Right atrium auricular region (tissue), 2 donors: ENCODE measurements around the gene MAPK6. TPM values are rescaled to one million over a fixed set of nuclear protein-coding genes. Genes with fewer than 3 reads are reported as not detected.
A peak's percentile ranks its signal among the peaks of the same experiment; 100 is the strongest.

Experiments used
- DNase-seq: peaks from one replicate; pipeline ENCODE4 v3.0.0-alpha.2; 2019; ENCODE audit warnings: low spot score
- H3K27ac ChIP-seq, 2 donors: fragments of 200-600 bp; sonication (generic); 1 replicate in 1 of 2; 2 replicates in 1 of 2; pipeline ENCODE4 v1.5.1; 2016 to 2019
- H3K27me3 ChIP-seq, 2 donors: fragments of 200-600 bp; sonication (generic); one replicate each; pipeline versions ENCODE4 v1.5.1 to v1.6.0; 2017 to 2019
- H3K36me3 ChIP-seq: fragments of 200-600 bp; sonication (generic); one replicate; pipeline ENCODE4 v1.5.1; 2016
- H3K4me1 ChIP-seq, 2 donors: fragments of 200-600 bp; sonication (generic); one replicate each; pipeline versions ENCODE4 v1.5.1 to v1.6.0; 2017 to 2019
- H3K4me3 ChIP-seq, 2 donors: fragments of 200-600 bp; sonication (generic); 1 replicate in 1 of 2; 2 replicates in 1 of 2; pipeline ENCODE4 v1.5.1; 2017 to 2019; ENCODE audit warnings: mild to moderate bottlenecking in 1 of 2, moderate library complexity in 1 of 2
- H3K9me3 ChIP-seq, 2 donors: fragments of 200-600 bp; sonication (generic); one replicate each; pipeline ENCODE4 v1.5.1; 2019
- total RNA-seq, 2 donors: library from RNA; depleted of rRNA; stranded (reverse); fragments of >200 nt; gene quantifications; one replicate each; pipeline ENCODE4 v1.1.0, GENCODE V29; 2016
- TF ChIP-seq, protein P1 (sequence below), 2 donors: fragments of 200-600 bp; sonication (generic); IDR thresholded peaks; one replicate each; pipeline ENCODE4 v1.5.1; 2019; ENCODE audit warnings: antibody characterized with exemption in 2 of 2

Gene MAPK6
- total RNA-seq, 2 donors from 2014 or later = 11.6 to 13.4 TPM

DNA sequence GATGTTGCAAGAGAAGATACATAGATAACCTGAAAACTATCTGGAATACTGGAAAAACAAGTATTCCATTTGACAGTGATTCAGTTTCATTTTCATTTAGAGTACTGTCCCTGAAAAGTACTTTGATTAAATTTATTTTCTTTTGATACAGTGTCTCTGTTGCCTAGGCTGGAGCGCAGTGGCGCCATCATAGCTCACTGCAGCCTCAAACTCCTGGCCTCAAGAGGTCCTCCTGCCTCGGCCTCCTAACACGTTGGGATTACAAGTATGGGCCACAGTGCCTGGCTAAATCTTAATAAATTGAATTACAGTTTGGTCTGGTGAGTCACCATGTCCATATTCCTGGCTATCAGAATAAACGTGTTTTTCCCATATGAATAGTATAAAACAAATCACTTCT lies 45.8 kb upstream of the MAPK6 start:
- Histone ChIP-seq H3K27ac (no peak overlapping the region), H3K9me3 (peaks cover 0 to under 1% of the 10 kb centered on the region in 2 donors), H3K36me3 (no peaks in the 10 kb centered on the region), H3K4me1 (peaks cover 0 to 14% of the 10 kb centered on the region in 2 donors), H3K4me3 (no peak overlapping the region), H3K27me3 (no peaks in the 10 kb centered on the region)
- no peak for DNase-seq
- TF ChIP-seq, protein P1, sequence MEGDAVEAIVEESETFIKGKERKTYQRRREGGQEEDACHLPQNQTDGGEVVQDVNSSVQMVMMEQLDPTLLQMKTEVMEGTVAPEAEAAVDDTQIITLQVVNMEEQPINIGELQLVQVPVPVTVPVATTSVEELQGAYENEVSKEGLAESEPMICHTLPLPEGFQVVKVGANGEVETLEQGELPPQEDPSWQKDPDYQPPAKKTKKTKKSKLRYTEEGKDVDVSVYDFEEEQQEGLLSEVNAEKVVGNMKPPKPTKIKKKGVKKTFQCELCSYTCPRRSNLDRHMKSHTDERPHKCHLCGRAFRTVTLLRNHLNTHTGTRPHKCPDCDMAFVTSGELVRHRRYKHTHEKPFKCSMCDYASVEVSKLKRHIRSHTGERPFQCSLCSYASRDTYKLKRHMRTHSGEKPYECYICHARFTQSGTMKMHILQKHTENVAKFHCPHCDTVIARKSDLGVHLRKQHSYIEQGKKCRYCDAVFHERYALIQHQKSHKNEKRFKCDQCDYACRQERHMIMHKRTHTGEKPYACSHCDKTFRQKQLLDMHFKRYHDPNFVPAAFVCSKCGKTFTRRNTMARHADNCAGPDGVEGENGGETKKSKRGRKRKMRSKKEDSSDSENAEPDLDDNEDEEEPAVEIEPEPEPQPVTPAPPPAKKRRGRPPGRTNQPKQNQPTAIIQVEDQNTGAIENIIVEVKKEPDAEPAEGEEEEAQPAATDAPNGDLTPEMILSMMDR (IDR thresholded peaks at IDR 0.05) = no peak

DNA sequence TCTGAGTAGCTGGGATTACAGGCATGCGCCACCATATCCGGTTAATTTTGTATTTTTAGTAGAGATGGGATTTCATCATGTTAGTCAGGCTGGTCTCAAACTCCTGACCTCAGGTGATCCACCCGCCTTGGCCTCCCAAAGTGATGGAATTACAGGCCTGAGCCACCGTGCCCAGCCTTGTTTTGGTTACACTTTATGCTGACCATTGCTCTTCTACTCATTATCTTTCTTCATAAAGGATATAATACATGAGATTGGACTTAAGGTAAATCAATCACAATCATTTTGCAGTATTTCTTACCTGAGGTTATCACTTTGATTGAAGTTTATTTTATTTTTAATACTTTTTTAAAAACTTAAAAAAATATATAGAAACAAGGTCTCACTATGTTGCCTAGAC lies 45.2 kb upstream of the MAPK6 start:
- TF ChIP-seq, protein P1 (IDR thresholded peaks at IDR 0.05) = no peak
- DNase-seq = no peak
- Histone ChIP-seq H3K4me1 (peaks cover 0 to 14% of the 10 kb centered on the region in 2 donors), H3K27ac (no peak overlapping the region), H3K27me3 (no peaks in the 10 kb centered on the region), H3K4me3 (no peak overlapping the region), H3K9me3 (no peaks in the 10 kb centered on the region), H3K36me3 (no peaks in the 10 kb centered on the region)

DNA sequence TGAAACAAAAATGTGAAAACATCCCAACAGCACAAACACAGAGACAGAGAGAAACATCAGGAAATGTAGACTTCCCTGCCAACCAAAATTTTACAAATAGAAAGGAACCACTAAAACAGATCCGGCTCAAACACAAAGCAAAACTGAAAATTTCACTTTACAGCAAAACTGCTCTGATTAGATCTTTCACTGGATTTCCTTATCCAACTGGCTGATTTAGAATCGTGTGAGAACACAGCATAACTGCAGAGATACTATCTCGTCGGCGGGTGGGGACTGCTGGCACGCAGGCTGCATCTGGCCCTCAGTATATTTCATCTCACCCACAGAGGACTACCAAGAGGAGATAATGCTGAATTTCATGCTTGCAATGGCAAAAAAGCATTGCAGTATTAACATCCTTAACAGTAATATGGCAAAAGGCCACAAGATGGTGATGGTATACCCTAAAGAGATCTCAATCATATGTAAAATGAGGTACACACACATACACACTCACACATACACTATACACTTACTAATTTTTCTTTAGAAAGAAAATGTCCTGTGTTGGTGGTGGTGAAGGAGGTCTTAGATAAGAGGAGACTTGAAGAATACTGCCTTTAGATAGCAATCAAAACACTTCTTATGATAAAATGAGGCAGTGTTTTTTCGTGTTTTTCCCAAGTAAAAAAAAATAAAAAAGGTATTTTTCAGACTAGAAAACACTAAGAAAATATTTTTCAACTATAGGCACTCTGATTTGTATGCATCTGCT lies 36.8 kb upstream of the MAPK6 start:
- H3K36me3 ChIP-seq = no peaks in the 10 kb centered on the region
- H3K4me3 ChIP-seq = peak overlapping the region in 1 of 2 donors; percentile 34
- TF ChIP-seq, protein P1 (IDR thresholded peaks at IDR 0.05) = peak in 1 of 2 donors; percentile 56
- H3K27me3 ChIP-seq = no peaks in the 10 kb centered on the region
- H3K27ac ChIP-seq = peak overlapping the region; percentile 8 to 68
- H3K4me1 ChIP-seq = peaks cover 0 to 19% of the 10 kb centered on the region in 2 donors
- H3K9me3 ChIP-seq = no peaks in the 10 kb centered on the region
- no peak for DNase-seq

DNA sequence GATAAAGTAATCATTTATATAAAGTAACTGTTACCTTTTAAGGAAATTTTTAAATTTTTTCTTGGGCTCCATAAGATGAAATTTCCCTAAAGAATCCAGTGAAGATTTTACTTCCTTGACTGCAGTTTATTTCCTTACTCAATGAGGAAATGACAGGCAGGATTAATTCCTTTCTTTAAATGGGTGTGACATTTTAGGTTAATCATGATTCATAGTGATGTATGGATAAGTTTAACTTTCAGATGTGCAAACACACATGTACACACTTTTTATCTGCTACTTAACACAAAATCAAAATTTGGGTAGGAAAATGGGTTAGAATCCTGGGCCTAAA lies 36.3 kb upstream of the MAPK6 start:
- no peak for DNase-seq
- H3K4me3 ChIP-seq = no peak overlapping the region
- peaks cover 0 to 19% of the 10 kb centered on the region in 2 donors for H3K4me1 ChIP-seq
- H3K36me3 ChIP-seq = no peaks in the 10 kb centered on the region
- H3K27ac ChIP-seq = no peak overlapping the region
- TF ChIP-seq, protein P1 (IDR thresholded peaks at IDR 0.05) = no peak
- H3K9me3 ChIP-seq = no peaks in the 10 kb centered on the region
- H3K27me3 ChIP-seq = no peaks in the 10 kb centered on the region

- Histone ChIP-seq H3K27me3 (no peaks in the 10 kb centered on the region), H3K27ac (no peak overlapping the region), H3K4me3 (no peak overlapping the region), H3K9me3 (no peaks in the 10 kb centered on the region), H3K36me3 (no peaks in the 10 kb centered on the region), H3K4me1 (no peaks in the 10 kb centered on the region)
- TF ChIP-seq, protein P1 (IDR thresholded peaks at IDR 0.05) = no peak
- DNase-seq = no peak
Observed at GRCh38 chr15:51991141-51991540, 27.9 kb upstream of the MAPK6 start.

DNA sequence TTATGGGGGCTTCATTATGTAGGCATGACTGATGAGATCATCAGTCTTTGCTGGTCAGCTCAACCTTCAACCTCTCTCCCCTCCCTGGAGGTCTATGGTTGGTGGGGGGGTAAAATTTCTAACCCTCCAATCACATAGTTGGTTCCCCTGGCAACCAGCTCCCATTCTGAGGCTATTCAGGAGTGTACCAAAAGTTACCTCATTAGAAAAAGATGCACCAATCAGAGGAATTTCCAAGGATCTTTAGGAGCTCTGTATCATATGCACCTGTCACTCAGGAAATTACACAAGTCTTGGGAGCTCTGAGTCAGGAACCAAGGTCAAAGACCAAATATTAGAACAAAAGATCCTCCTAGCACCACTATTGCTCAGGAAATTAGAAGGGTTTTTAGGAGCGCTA lies 26.1 kb upstream of the MAPK6 start:
- DNase-seq = no peak
- no peaks in the 10 kb centered on the region for H3K4me1 ChIP-seq
- no peak overlapping the region for H3K4me3 ChIP-seq
- H3K36me3 ChIP-seq = no peaks in the 10 kb centered on the region
- H3K9me3 ChIP-seq = no peaks in the 10 kb centered on the region
- no peak overlapping the region for H3K27ac ChIP-seq
- TF ChIP-seq, protein P1 (IDR thresholded peaks at IDR 0.05) = no peak
- no peaks in the 10 kb centered on the region for H3K27me3 ChIP-seq
